HCT116 (cell line): ENCODE data around the gene MYBPC2. TPM values are rescaled to one million over a fixed set of nuclear protein-coding genes. Genes with fewer than 3 reads are reported as not detected.

ENCODE experiments used
- ATAC-seq: fragments of 200-7000 bp; cut with Tn5 transposase; 2 replicates; pipeline ENCODE4 v1.9.1; 2020; ENCODE audit warnings: mild to moderate bottlenecking, moderate library complexity
- BruUV-seq: library from RNA; stranded (reverse); fragments of 400-500 nt; replicated peaks from 2 replicates; lab custom pipeline; 2021; lab: Mats Ljungman, UMichigan
- CTCF ChIA-PET: fragments of 300-600 bp; sonication (Branson Sonifier 250); formaldehyde crosslinking; loops from one replicate; lab custom pipeline; 2021; ENCODE audit warnings: antibody characterized with exemption; lab: Charles Lee
- POLR2A ChIA-PET: fragments of 300-600, 350-600 bp; sonication (Branson Sonifier 250); formaldehyde crosslinking; loops from one replicate; lab custom pipeline; 2021; ENCODE audit warnings: antibody characterized with exemption; lab: Charles Lee
- RAD21 ChIA-PET, 2 experiments: fragments of 300-600 bp; sonication (Branson Sonifier 250); formaldehyde crosslinking; loops; one replicate each; lab custom pipeline; 2023; ENCODE audit warnings: low total read pairs in 2 of 2; ENCODE audit not compliant: uncharacterized antibody in 2 of 2, unreplicated experiment in 2 of 2, low non-redundant PET in 1 of 2; lab: Charles Lee
- DNase-seq: peaks from one replicate; pipeline ENCODE4 v3.0.0-alpha.2; 2010; ENCODE audit warnings: low read depth, low spot score
- H2AFZ ChIP-seq: fragments of 200-600 bp; shearing (Covaris generic), sonication (generic); 2 replicates; pipeline ENCODE4 v1.6.1; 2017; ENCODE audit warnings: low read depth, mixed run types, mixed read lengths, antibody characterized with exemption, low read length; ENCODE audit not compliant: poor library complexity, severe bottlenecking
- H3K27ac ChIP-seq: 2 replicates; pipeline ENCODE4 v1.5.1; 2012; ENCODE audit warnings: low read depth, low read length
- H3K27me3 ChIP-seq: fragments of 200-600 bp; sonication (generic); 2 replicates; pipeline ENCODE4 v1.6.1; 2016; ENCODE audit warnings: mixed run types, low read length, mixed read lengths; ENCODE audit not compliant: insufficient read depth
- H3K36me3 ChIP-seq, 2 experiments: fragments of 200-500 bp in 1 of 2; fragments of 200-600 bp in 1 of 2; sonication (Bioruptor generic) in 1 of 2; sonication (generic) in 1 of 2; 2 replicates each; pipeline versions ENCODE4 v1.5.1 to v1.6.1; 2014 to 2016; ENCODE audit warnings: low read length in 2 of 2, inconsistent platforms in 1 of 2, mixed read lengths in 1 of 2, mixed run types in 1 of 2; ENCODE audit not compliant: insufficient read depth in 2 of 2, control insufficient read depth in 1 of 2
- H3K4me1 ChIP-seq, 2 experiments: fragments of 200-600 bp in 1 of 2; sonication (generic) in 1 of 2; 2 replicates each; pipeline versions ENCODE4 v1.5.1 to v1.6.1; 2012 to 2017; ENCODE audit warnings: low read length in 2 of 2, inconsistent platforms in 1 of 2, mild to moderate bottlenecking in 1 of 2, mixed read lengths in 1 of 2, mixed run types in 1 of 2, moderate library complexity in 1 of 2; ENCODE audit not compliant: insufficient read depth in 2 of 2, control insufficient read depth in 1 of 2
- H3K4me2 ChIP-seq: fragments of 200-600 bp; sonication (generic); 2 replicates; pipeline ENCODE4 v1.6.1; 2017; ENCODE audit warnings: mixed run types, low read length, mixed read lengths
- H3K4me3 ChIP-seq, 2 experiments: fragments of 200-600 bp in 1 of 2; sonication (generic) in 1 of 2; replicated peaks in 1 of 2; 2 replicates each; pipeline ENCODE4 v1.5.1; 2011 to 2016; ENCODE audit warnings: low read length in 2 of 2, control low read depth in 1 of 2, low read depth in 1 of 2, mild to moderate bottlenecking in 1 of 2, mixed read lengths in 1 of 2, mixed run types in 1 of 2
- H3K79me2 ChIP-seq: fragments of 200-600 bp; sonication (generic); 2 replicates; pipeline ENCODE4 v1.6.1; 2017; ENCODE audit warnings: mild to moderate bottlenecking, mixed run types, low read length, moderate library complexity, mixed read lengths; ENCODE audit not compliant: insufficient read depth
- H3K9ac ChIP-seq: fragments of 200-600 bp; sonication (generic); 2 replicates; pipeline ENCODE4 v1.6.1; 2016; ENCODE audit warnings: low read length, mixed read lengths
- H3K9me2 ChIP-seq: fragments of 200-600 bp; sonication (generic), shearing (Covaris generic); 2 replicates; pipeline ENCODE4 v1.6.1; 2017; ENCODE audit warnings: mixed run types, mild to moderate bottlenecking, moderate library complexity; ENCODE audit not compliant: insufficient read depth
- H3K9me3 ChIP-seq, 2 experiments: fragments of 200-500 bp in 1 of 2; fragments of 200-600 bp in 1 of 2; sonication (Bioruptor generic) in 1 of 2; sonication (generic) in 1 of 2; 2 replicates each; pipeline ENCODE4 v1.6.1; 2014 to 2017; ENCODE audit warnings: low read length in 2 of 2, mixed read lengths in 2 of 2, inconsistent platforms in 1 of 2, low read depth in 1 of 2, mild to moderate bottlenecking in 1 of 2, mixed run types in 1 of 2, moderate library complexity in 1 of 2; ENCODE audit not compliant: control insufficient read depth in 1 of 2, insufficient read depth in 1 of 2
- H4K20me1 ChIP-seq: fragments of 200-600 bp; sonication (generic), shearing (Covaris generic); 2 replicates; pipeline ENCODE4 v1.6.1; 2017; ENCODE audit warnings: mixed run types, mild to moderate bottlenecking, moderate library complexity; ENCODE audit not compliant: insufficient read depth
- CBX3 ChIP-seq: IDR thresholded peaks from 2 replicates; pipeline ENCODE4 v1.6.1; 2012; ENCODE audit warnings: low read depth
- CEBPB ChIP-seq: IDR thresholded peaks from 2 replicates; pipeline ENCODE4 v1.6.1; 2012; ENCODE audit warnings: low read depth
- EGR1 ChIP-seq: IDR thresholded peaks from 2 replicates; pipeline ENCODE4 v1.6.1; 2012; ENCODE audit warnings: low read depth
- EZH2 ChIP-seq: fragments of 200-600 bp; sonication (generic); IDR thresholded peaks from 2 replicates; pipeline ENCODE4 v1.6.1; 2017; ENCODE audit warnings: antibody characterized with exemption, mixed run types
- EZH2phosphoT487 ChIP-seq: fragments of 200-600 bp; IDR thresholded peaks from 2 replicates; pipeline ENCODE4 v1.6.1; 2018; ENCODE audit warnings: antibody characterized with exemption, borderline replicate concordance
- FOSL1 ChIP-seq: IDR thresholded peaks from 2 replicates; pipeline ENCODE4 v1.6.1; 2012; ENCODE audit warnings: low read depth
- JUND ChIP-seq: IDR thresholded peaks from 2 replicates; pipeline ENCODE4 v1.6.1; 2012
- POLR2A ChIP-seq: IDR thresholded peaks from 2 replicates; pipeline ENCODE4 v1.7.0; 2011; ENCODE audit warnings: borderline replicate concordance; ENCODE audit not compliant: insufficient read depth, insufficient read length; ENCODE audit errors: extremely low read depth
- POLR2AphosphoS5 ChIP-seq: IDR thresholded peaks from 2 replicates; pipeline ENCODE4 v1.6.1; 2011; ENCODE audit warnings: mild to moderate bottlenecking, low read depth, low read length, moderate library complexity
- RAD21 ChIP-seq: IDR thresholded peaks from 2 replicates; pipeline ENCODE4 v1.6.1; 2012; ENCODE audit warnings: low read depth, mild to moderate bottlenecking
- SP1 ChIP-seq: IDR thresholded peaks from 2 replicates; pipeline ENCODE4 v1.6.1; 2012; ENCODE audit warnings: low read depth
- SRF ChIP-seq: IDR thresholded peaks from 2 replicates; pipeline ENCODE4 v1.6.1; 2012; ENCODE audit warnings: low read depth
- TCF7L2 ChIP-seq: IDR thresholded peaks from 2 replicates; pipeline ENCODE4 v1.7.0; 2011; ENCODE audit warnings: borderline replicate concordance, inconsistent platforms; ENCODE audit not compliant: insufficient read depth, insufficient read length; ENCODE audit errors: extremely low read depth
- YY1 ChIP-seq: IDR thresholded peaks from 2 replicates; pipeline ENCODE4 v1.6.1; 2011; ENCODE audit warnings: low read length, low read depth, moderate library complexity, mild to moderate bottlenecking; ENCODE audit not compliant: insufficient replicate concordance; ENCODE audit errors: extremely low read depth
- ZFX ChIP-seq: fragments of 450-650 bp; IDR thresholded peaks from 2 replicates; pipeline ENCODE4 v1.6.1; 2017
- intact Hi-C: fragments of 100-400 bp; cut with micrococcal nuclease; formaldehyde crosslinking; loops from 2 replicates; pipeline ENCODE4 v1.10.0; 2022
- total RNA-seq: library from RNA; stranded (reverse); gene quantifications from one replicate; pipeline ENCODE4 v1.2.1, GENCODE V29; 2021; ENCODE audit not compliant: unreplicated experiment
- TF ChIP-seq, protein P1 (sequence below), 3 experiments: fragments of 200-600 bp in 1 of 3; sonication (generic) in 1 of 3; IDR thresholded peaks in 2 of 3; conservative IDR thresholded peaks in 1 of 3; 2 replicates each; pipeline ENCODE4 v1.5.1; 2012 to 2017; ENCODE audit warnings: low read depth in 2 of 3, low read length in 2 of 3, antibody characterized with exemption in 1 of 3, borderline replicate concordance in 1 of 3, control low read depth in 1 of 3, mild to moderate bottlenecking in 1 of 3, mixed read lengths in 1 of 3, mixed run types in 1 of 3, moderate library complexity in 1 of 3; ENCODE audit not compliant: insufficient read depth in 1 of 3
- TF ChIP-seq, protein P2 (sequence below): IDR thresholded peaks from 2 replicates; pipeline ENCODE4 v1.6.1; 2012
- TF ChIP-seq, protein P3 (sequence below): IDR thresholded peaks from 2 replicates; pipeline ENCODE4 v1.6.1; 2011; ENCODE audit warnings: mild to moderate bottlenecking, low read length, moderate library complexity; ENCODE audit not compliant: insufficient replicate concordance; ENCODE audit errors: extremely low read depth

The MYBPC2 gene
- total RNA-seq, 1 experiment from 2014 or later = not detected

DNA sequence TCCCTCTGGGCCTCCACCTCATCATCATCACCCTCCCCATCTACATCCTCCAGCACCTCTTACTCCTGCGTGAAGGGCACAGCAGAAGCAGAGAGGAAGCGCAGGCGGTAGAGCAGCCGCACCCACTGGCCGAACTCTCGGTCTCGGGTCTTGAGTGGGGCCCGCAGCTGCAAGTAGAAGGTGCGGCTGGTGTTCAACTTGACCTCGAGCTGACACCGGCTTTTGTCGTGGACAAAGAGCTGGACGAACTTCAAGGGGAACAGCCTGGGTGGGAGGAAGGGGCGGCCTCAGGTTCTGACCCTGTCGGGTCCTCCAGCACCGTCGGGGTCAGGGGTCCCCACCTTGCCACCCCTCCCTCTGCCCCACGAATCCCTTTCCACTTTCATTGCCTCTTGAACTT is 34.9 kb downstream of the MYBPC2 start:
- no peak for TF ChIP-seq POLR2AphosphoS5
- no peak for TF ChIP-seq CBX3
- no peak for TF ChIP-seq EGR1
- no peak for TF ChIP-seq EZH2phosphoT487
- TF ChIP-seq JUND = no peak
- no peak for TF ChIP-seq SP1
- H3K4me2 ChIP-seq = no peak overlapping the region
- H3K27ac ChIP-seq = no peak overlapping the region
- H3K9ac ChIP-seq = no peak overlapping the region
- no peaks in the 10 kb centered on the region for H3K27me3 ChIP-seq
- POLR2A ChIA-PET = no interaction called here
- intact Hi-C loops = no loop called here
- H4K20me1 ChIP-seq = no peaks in the 10 kb centered on the region
- no peaks in the 10 kb centered on the region for H3K9me2 ChIP-seq
- peaks cover 12 to 22% of the 10 kb centered on the region in 2 experiments for H3K4me1 ChIP-seq
- DNase-seq (no peak), ATAC-seq (no peak)
- H3K79me2 ChIP-seq = no peaks in the 10 kb centered on the region
- CTCF ChIA-PET = no interaction called here
- BruUV-seq = no TSS peak
- no peak overlapping the region for H2AFZ ChIP-seq
- no peaks in the 10 kb centered on the region for H3K9me3 ChIP-seq
- no peaks in the 10 kb centered on the region for H3K36me3 ChIP-seq
- RAD21 ChIA-PET = no interaction called here
- no peak overlapping the region for H3K4me3 ChIP-seq

DNA sequence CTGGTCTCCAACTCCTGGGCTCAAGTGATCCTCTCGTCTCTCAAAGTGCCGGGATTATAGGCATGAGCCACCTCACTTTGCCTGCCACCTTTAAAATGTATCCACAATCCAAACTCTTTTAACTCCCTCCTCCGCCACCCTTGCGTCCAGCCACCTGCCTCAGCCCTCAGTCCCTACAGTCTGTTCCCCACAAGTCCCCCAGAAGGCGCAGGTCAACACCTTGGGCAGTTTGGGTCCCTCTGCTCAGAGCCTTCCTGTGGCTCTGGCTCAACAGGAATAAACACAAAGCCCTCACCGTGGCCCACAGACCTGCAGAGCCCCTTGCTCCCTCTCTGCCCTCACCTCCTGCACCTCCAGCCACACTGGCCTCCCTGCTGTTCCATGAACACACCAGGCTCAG is 36.1 kb downstream of the MYBPC2 start:
- H4K20me1 ChIP-seq = no peaks in the 10 kb centered on the region
- no peaks in the 10 kb centered on the region for H3K9me3 ChIP-seq
- ChIA-PET RAD21 (no interaction called here), CTCF (no interaction called here), POLR2A (no interaction called here)
- no peak for ATAC-seq
- DNase-seq = no peak
- H3K9ac ChIP-seq = no peak overlapping the region
- no peak overlapping the region for H2AFZ ChIP-seq
- no peaks in the 10 kb centered on the region for H3K36me3 ChIP-seq
- H3K27ac ChIP-seq = no peak overlapping the region
- H3K27me3 ChIP-seq = no peaks in the 10 kb centered on the region
- no peak for TF ChIP-seq ZFX
- TF ChIP-seq TCF7L2 = no peak
- no peak for TF ChIP-seq SRF
- no peak for TF ChIP-seq RAD21
- no peak for TF ChIP-seq YY1
- no peak for TF ChIP-seq FOSL1
- TF ChIP-seq, protein P1, sequence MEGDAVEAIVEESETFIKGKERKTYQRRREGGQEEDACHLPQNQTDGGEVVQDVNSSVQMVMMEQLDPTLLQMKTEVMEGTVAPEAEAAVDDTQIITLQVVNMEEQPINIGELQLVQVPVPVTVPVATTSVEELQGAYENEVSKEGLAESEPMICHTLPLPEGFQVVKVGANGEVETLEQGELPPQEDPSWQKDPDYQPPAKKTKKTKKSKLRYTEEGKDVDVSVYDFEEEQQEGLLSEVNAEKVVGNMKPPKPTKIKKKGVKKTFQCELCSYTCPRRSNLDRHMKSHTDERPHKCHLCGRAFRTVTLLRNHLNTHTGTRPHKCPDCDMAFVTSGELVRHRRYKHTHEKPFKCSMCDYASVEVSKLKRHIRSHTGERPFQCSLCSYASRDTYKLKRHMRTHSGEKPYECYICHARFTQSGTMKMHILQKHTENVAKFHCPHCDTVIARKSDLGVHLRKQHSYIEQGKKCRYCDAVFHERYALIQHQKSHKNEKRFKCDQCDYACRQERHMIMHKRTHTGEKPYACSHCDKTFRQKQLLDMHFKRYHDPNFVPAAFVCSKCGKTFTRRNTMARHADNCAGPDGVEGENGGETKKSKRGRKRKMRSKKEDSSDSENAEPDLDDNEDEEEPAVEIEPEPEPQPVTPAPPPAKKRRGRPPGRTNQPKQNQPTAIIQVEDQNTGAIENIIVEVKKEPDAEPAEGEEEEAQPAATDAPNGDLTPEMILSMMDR (IDR thresholded peaks at IDR 0.05 in 2 of 3, conservative IDR thresholded peaks at IDR 0.05 in 1 of 3; ENCODE audit: borderline replicate concordance in 1 of 3, insufficient read depth in 1 of 3, low read depth in 2 of 3, low read length in 2 of 3) = no peak
- TF ChIP-seq EZH2 = no peak
- TF ChIP-seq, protein P2, sequence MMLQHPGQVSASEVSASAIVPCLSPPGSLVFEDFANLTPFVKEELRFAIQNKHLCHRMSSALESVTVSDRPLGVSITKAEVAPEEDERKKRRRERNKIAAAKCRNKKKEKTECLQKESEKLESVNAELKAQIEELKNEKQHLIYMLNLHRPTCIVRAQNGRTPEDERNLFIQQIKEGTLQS = no peak
- no peak for TF ChIP-seq CEBPB
- TF ChIP-seq, protein P3, sequence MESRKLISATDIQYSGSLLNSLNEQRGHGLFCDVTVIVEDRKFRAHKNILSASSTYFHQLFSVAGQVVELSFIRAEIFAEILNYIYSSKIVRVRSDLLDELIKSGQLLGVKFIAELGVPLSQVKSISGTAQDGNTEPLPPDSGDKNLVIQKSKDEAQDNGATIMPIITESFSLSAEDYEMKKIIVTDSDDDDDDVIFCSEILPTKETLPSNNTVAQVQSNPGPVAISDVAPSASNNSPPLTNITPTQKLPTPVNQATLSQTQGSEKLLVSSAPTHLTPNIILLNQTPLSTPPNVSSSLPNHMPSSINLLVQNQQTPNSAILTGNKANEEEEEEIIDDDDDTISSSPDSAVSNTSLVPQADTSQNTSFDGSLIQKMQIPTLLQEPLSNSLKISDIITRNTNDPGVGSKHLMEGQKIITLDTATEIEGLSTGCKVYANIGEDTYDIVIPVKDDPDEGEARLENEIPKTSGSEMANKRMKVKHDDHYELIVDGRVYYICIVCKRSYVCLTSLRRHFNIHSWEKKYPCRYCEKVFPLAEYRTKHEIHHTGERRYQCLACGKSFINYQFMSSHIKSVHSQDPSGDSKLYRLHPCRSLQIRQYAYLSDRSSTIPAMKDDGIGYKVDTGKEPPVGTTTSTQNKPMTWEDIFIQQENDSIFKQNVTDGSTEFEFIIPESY = no peak
- TF ChIP-seq POLR2AphosphoS5 = no peak
- no peak for TF ChIP-seq EZH2phosphoT487
- no peak for TF ChIP-seq SP1
- TF ChIP-seq POLR2A = no peak
- TF ChIP-seq EGR1 = no peak
- no peak for TF ChIP-seq CBX3
- H3K9me2 ChIP-seq = no peaks in the 10 kb centered on the region
- no TSS peak for BruUV-seq
- H3K4me3 ChIP-seq = no peak overlapping the region
- no peak overlapping the region for H3K4me2 ChIP-seq
- intact Hi-C loops = no loop called here
- H3K79me2 ChIP-seq = no peaks in the 10 kb centered on the region
- H3K4me1 ChIP-seq = peaks cover 12 to 22% of the 10 kb centered on the region in 2 experiments
